ENCODE measurements around the gene BLACAT1.

DNA sequence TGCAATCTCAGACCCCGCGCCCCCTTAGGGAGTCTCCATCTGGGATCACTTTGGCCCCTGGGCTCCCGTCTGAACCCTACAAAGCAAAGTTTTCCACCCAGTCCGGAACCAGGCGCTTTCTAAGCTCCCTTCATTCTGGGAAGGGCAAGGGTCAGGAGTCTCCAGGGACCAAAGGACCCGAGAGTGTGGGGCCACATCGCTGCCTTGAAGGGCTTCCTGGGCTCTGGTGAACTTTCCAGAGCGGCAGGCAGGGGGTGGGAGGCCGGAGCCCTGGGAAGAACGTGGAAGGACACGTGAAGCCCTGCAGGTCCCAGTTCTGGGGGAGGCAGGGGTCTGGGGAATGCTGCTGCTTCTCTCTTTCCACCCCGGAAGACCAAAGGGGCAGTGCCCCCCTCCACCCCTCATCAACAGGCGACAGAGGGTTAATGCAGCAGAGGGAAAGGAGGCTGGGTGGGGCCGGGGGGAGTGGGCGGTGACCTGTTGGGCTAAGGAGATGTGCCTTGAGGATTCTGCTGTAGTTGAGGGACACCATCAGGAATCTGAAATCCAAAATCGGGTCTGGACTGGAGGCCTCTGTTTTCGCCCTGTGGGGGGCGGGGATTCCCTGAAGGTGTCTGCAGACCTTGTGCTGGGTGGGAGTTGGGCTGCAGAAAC is 49.4 kb upstream of the BLACAT1 start:
- TF ChIP-seq, protein P1, sequence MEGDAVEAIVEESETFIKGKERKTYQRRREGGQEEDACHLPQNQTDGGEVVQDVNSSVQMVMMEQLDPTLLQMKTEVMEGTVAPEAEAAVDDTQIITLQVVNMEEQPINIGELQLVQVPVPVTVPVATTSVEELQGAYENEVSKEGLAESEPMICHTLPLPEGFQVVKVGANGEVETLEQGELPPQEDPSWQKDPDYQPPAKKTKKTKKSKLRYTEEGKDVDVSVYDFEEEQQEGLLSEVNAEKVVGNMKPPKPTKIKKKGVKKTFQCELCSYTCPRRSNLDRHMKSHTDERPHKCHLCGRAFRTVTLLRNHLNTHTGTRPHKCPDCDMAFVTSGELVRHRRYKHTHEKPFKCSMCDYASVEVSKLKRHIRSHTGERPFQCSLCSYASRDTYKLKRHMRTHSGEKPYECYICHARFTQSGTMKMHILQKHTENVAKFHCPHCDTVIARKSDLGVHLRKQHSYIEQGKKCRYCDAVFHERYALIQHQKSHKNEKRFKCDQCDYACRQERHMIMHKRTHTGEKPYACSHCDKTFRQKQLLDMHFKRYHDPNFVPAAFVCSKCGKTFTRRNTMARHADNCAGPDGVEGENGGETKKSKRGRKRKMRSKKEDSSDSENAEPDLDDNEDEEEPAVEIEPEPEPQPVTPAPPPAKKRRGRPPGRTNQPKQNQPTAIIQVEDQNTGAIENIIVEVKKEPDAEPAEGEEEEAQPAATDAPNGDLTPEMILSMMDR (IDR thresholded peaks at IDR 0.05) = no peak
- no peak for TF ChIP-seq POLR2AphosphoS5 (IDR thresholded peaks at IDR 0.05)
- no peak for TF ChIP-seq POLR2A (IDR thresholded peaks at IDR 0.05)

Data from prostate gland (tissue), 2 donors.